ENCODE measurements around the gene EPOP.

DNA sequence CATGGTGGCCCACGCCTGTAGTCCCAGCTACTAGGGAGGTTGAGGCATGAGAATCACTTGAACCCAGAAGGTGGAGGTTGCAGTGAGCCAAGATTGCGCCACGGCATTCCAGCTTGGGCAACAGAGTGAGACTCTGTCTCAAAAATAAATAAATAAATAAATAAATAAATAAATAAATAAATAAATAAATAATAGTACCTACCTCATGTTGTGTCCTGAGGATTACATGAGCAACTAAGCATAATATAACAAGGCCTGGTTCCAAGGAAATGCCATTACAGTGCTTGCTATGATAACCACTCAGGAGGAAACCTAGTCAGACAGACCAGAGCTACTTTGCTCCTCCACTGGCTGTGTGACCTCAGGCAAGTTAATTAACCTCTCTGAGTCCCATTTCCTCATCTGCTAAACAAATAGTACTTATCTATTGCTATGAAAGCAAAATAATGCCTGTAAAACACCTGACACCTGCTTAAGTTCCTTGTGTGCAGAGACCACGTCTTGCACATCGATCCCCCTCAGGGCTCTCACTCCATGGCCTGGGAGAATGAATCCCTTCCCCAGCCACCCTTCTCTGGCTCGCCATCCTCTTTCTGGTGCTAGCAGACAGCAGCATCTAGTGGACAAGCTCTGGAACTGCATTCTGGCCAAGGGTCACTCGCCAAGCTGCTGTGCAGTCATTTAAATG is 7.5 kb downstream of the EPOP start:
- TF ChIP-seq CTCF (IDR thresholded peaks at IDR 0.05; ENCODE audit: control extremely low read depth in 1 of 3, insufficient read depth in 1 of 3, low read depth in 1 of 3, low read length in 3 of 3) (peak; percentile 98 to 100 (median 99)), POLR2AphosphoS5 (IDR thresholded peaks at IDR 0.05; ENCODE audit: low read depth, low read length) (no peak)
